ENCODE results near the gene ABHD17A.

ABHD17A gene

GRCh38 chr19:1828279-1829238 lies 56.7 kb downstream of the ABHD17A start:
- in situ Hi-C loops (cut with HindIII; ENCODE audit: low pct_ligation_motif_present, low sequenced_read_pairs) = no loop called here
- no peak for DNase-seq
- H3K27ac ChIP-seq = no peak overlapping the region
- no peak overlapping the region for H3K4me3 ChIP-seq (ENCODE audit: low read depth, low read length)
- TF ChIP-seq, protein P1, sequence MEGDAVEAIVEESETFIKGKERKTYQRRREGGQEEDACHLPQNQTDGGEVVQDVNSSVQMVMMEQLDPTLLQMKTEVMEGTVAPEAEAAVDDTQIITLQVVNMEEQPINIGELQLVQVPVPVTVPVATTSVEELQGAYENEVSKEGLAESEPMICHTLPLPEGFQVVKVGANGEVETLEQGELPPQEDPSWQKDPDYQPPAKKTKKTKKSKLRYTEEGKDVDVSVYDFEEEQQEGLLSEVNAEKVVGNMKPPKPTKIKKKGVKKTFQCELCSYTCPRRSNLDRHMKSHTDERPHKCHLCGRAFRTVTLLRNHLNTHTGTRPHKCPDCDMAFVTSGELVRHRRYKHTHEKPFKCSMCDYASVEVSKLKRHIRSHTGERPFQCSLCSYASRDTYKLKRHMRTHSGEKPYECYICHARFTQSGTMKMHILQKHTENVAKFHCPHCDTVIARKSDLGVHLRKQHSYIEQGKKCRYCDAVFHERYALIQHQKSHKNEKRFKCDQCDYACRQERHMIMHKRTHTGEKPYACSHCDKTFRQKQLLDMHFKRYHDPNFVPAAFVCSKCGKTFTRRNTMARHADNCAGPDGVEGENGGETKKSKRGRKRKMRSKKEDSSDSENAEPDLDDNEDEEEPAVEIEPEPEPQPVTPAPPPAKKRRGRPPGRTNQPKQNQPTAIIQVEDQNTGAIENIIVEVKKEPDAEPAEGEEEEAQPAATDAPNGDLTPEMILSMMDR (IDR thresholded peaks at IDR 0.05; ENCODE audit: low read depth, low read length, missing control alignments) = no peak
- H3K36me3 ChIP-seq (replicated peaks) = peaks cover 25% of the 10 kb centered on the region
- no peaks in the 10 kb centered on the region for H3K27me3 ChIP-seq (replicated peaks)

GRCh38 chr19:1827566-1828278 lies 57.6 kb downstream of the ABHD17A start:
- Histone ChIP-seq H3K4me3 (ENCODE audit: low read depth, low read length) (no peak overlapping the region), H3K27me3 (replicated peaks) (no peaks in the 10 kb centered on the region), H3K36me3 (replicated peaks) (peaks cover 30% of the 10 kb centered on the region), H3K27ac (no peak overlapping the region)
- in situ Hi-C loops (cut with HindIII; ENCODE audit: low pct_ligation_motif_present, low sequenced_read_pairs) = no loop called here
- TF ChIP-seq, protein P1 (IDR thresholded peaks at IDR 0.05; ENCODE audit: low read depth, low read length, missing control alignments) = no peak
- no peak for DNase-seq

All from brain microvascular endothelial cell (primary cell).